GM19328 (cell line): ENCODE measurements around the gene PDCD10.

ENCODE experiments used
- ATAC-seq: cut with Tn5 transposase; IDR thresholded peaks from one replicate; pipeline ENCODE4 v1.9.1; 2021; ENCODE audit warnings: mild to moderate bottlenecking, moderate library complexity; ENCODE audit not compliant: unreplicated experiment

The PDCD10 gene

DNA sequence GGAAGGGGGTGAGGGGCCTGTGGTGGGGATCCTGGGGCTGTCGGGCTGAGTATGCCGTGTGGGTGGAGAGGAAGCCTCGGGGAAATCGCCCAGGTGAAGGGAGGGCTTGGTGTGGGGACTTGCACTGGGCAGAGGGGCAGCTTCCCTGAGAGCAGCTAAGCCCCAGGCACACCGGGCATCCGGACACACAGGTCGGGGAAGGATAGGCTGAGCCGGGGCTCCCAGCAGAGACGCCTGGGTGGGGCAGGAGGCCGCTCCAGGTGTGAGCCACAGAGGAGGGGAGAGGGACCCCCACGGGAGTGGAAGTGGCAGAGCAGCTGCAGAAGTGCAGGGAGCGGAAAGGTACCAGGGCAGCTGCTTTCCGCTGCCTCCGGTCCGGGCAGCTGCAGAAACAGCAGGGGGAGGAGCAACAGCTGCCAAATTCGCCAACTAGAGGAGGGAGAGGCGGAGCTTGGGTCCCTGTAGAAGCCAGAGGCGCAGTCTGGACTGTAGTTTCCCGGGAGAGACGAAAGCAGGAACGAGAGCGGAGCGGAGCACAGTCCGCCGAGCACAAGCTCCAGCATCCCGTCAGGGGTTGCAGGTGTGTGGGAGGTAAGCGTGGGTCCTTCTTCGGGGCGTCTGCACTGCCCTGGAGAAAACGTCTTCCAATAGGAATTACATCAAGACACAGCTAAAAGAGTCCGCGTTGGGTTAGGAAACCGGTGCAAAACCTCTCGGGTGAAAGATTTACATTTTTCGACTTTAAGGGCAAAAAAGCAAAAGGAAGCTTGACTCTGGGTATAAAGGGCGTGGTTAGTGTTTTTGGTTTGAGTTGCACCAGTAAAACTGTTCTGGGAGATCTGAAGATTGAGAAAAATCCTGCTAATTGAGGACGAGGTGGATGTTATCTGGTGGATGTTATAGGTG, 794 bp upstream of the PDCD10 start, which contains the start of gene SERPINI1:
Gene SERPINI1 (plus strand): TSS at position 489 of the 906 bp plus-strand sequence. CDS start 53,408 bp downstream, outside the sequence.
- ATAC-seq = peak; percentile 49

DNA sequence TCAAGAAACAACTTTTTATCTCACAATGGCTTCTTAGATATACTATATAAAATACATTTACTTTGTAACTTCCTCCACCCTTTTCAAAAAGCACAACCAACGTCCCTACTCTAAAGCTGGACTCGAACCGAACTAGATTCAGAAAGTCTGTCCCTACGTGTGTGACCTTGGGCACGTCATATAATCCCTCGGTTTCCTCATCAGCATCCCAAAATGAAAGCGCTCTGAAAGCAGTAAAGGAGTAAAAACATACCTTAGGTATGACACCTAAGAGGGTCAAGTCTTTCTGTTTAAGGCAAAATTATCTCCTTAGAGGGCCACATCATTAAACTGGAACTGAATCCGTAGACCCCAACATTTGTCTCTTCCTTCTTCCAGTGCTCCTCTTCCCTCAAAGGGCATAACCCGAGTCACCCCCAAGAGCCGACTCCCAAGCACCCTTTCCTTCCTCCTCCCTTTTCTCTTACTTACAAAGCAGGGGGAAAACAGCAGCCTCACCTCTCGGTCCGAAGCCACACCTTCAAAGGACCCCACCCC, 663 bp downstream of the PDCD10 start:
- no peak for ATAC-seq

DNA sequence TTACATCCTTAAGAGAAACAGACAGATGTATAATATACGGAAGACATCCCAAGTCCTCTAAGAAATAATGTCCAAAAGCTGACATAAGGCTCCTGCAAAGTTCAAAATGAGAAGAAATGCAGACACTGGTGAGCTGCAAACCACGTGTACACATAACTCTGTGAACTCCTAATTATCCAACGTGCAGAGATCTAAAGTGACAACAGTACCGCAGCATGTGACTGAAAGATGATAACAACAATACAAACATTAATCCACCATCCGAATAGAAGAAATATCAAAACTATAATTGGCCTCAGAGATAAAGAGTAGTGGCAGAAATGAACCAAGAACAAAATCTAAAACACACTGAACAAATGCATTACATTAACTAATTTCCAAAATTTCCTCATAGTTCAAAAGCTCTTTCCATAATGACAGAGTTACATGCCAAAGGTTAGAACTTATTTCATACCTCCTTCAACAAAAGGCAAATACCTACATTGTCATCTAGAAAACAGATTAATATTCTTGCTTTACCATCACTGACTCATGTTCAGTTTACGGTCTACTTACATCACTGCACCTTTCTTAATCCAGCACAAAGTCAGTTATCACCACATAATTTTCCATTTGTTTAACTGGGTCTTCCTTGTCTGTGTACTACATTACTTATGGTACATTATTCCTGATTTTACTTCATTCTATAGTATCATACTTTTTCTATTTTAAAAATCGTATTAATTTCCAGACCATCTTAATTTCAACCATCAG, 2.2 kb downstream of the PDCD10 start:
- no peak for ATAC-seq

DNA sequence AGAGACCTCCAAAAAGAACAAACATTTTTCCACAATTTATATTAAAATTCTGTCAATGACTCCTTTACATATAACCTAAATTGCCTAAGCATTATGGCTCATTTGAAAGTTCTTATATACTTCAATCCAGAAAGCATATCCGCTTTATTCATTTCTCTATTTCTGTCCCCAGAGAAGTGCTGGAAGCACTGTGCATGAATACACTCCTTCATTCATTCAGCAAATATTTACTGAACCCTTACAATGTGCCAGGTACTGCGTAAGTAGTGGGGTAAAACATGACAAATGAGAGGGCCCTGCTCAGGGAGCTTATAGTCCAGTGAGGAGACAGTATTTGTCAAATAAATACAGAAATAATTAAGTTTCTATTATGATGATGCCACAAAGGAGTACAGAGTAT, 3.3 kb downstream of the PDCD10 start:
- no peak for ATAC-seq

DNA sequence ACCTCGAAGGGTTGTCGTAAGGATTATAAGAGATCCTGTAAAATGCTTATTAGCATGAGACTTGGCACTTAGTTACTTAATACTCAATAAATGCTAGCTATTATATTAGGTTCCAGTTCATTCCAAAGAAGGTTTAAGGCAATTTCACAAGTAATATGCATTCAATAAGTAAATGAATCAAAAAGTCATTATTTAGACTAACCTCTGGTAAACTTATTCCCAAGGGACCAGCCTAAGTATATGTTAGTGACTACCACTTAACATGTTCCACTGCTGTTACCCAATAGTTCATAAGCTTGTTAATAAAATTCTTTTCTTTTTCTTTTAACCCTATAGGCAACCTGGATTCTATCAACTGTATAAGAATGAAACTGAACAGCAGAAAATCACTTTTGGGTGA, 5.1 kb downstream of the PDCD10 start:
- no peak for ATAC-seq

DNA sequence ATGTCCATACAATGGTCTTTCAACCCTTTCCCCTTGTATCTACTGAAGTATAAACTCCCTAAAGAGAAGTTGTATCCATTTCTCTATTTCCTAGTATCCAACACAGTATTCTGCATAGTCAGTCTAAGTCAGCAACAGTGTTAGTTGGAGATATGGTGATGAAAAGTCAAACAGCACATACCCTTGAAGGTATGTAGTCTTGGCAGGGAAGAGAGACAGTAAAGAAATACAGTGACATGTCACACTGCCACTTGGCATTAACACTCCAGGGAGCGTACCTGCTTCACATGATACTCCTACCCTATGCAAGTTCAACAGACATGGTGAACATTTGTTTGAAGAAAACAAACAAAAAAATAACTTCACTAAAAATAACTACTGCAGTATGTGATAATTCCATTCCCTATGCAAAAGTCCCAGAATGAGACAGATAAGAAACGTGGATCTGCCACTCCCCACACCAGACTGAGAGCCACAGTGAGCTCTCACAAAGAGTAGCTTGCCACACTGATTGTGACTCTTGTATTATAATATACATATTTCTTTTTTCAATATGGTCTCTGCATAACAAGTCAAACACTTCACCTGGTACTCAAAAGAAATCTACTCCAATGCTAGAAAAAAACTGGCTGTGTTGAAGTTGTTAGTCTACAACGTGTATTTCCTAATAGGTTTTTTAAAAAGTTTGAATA, 5.9 kb downstream of the PDCD10 start:
- no peak for ATAC-seq

DNA sequence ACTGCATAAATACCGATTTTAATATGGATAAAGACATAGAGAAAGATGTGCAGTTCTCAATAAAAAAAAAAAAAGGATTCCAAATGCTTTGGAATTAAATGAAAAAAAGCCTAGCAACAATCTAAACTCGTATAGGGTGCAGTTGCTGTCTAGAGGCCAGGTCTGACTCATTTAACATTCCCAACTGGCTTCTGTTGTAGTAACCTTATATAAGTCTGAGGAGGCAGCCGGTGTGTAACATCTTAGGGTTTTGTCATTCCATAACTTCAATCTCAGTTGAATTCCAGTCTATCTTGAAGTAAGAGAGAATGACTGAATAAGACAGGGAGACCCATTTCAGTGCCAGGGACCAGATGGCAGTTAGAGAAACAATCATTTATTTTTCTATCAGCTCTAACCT, 6.5 kb downstream of the PDCD10 start:
- ATAC-seq = no peak

DNA sequence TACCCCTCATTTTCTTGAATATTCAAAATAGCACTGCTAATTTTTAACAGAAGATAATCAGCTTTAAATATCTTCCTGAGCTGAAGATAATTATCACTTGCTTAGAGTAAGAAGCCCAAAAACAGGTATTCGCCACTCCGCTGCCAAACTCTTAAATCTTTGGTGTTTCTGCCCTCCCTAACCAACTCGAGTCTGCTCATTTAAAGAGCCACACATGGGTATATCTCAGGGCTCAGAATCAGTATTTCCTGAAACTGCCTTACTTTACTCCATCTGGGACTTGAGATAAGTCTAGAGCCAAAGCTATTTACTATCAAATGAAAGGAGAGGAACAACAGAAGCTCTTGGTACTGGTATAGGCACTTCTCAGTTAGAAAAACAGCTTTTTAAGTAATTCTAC, 10.8 kb downstream of the PDCD10 start:
- no peak for ATAC-seq

DNA sequence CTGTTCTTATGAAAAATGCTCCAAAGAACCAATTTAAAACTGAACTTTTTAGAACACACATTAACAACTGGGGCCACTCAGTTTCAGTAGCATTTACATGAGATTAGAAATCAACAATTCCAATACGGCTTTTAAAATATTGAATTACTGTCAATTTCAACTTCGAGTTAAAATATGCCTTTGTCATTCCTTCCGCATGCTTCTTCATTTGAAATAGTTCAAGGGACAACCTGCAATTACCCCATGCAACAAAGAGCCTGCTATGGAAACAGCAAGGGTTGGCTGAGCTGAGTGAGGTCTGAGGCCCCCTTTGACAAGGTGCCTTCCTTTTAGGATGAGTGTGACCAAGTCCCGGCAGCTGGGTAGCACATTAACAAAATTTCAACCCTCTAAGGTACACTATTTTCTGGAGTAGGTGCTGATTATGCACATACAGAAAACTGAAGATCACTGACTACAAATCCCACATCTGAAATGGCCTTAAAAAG, 11.6 kb downstream of the PDCD10 start:
- no peak for ATAC-seq

DNA sequence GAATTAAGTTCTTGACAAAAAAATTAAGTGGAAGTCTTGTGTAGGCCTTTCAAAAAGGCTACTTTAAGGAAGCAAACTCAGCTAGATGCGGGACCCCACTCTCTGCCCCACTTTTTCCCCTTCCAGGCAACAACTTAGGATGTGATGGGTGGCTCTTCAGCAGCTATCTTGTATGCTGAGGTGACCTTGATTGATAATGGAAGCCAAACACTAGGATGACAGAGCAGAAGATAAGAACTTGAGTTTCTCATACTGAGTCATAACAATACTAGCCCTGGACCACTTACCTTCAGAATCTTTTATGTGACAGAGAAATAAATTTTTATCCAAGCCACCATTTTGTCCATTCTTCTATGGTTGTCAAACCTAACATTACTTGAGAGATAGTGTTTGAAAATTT, 16.1 kb downstream of the PDCD10 start:
- ATAC-seq = no peak

DNA sequence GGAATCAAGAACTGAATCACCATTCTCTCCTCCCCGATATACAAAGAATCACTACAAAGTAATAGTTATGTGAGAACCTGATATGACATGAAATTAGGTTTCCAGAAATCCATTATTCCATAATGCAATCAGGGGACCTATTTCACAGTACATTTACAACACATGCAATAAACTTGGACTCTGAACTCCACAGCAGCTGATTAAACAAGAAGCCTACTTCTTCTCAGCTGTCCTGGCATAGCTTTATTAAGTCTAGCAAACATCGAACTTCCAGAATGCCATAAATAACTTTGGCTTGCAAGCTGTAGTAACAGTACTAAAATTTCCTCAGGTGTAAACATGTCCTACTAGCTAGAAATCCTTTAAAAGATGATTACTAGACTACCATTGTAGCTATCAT, 17.8 kb downstream of the PDCD10 start:
- ATAC-seq = no peak

DNA sequence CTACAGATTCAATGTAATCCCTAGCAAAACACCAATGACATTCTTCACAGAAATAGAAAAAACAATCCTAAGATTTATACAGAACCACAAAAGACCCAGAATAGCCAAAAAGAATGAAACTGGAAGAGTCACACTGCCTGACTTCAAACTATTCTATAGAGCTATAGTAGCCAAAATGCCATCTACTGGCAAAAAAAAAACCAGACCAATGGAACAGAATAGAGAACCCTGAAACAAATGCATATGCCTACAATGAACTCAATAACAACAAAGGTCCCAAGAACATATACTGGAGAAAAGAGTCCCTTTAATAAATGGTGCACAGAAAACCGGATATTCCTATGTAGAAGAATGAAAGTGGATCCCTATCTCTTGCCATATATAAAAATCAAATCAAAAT, 19.8 kb downstream of the PDCD10 start:
- no peak for ATAC-seq

DNA sequence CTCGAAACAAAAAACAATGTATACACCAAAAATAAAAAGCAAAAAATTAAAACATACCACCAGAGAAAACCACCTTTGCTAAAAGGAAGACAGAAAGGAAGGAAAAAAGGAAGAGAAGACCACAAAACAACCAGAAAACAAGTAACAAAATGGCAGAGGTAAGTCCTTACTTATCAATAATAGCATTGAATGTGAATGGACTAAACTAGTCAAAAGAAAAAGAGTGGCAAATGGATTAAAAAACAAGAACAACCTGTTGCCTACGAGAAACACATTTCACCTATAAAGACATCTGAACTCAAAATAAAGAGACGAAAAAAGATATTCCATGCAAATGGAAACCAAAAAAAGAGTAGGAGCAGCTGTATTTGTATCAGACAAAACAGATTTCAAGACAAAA, 22.2 kb downstream of the PDCD10 start:
- ATAC-seq = no peak

DNA sequence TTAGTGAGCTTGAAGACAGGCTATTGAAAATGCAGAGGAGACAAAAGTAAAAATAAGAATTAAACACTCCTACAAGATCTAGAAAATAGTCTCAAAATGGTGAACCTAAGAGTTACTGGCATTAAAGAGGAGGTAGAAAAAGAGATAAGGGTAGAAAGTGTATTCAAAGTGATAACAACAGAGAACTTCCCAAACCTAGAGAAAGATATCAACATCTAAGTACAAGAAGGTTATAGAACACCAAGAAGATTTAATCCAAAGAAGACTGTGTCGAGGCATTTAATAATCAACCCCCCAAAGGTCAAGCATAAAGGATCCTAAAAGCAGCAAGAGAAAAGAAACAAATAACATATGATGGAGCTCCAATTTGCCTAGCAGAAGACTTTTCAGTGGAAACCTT, 23.3 kb downstream of the PDCD10 start:
- no peak for ATAC-seq

DNA sequence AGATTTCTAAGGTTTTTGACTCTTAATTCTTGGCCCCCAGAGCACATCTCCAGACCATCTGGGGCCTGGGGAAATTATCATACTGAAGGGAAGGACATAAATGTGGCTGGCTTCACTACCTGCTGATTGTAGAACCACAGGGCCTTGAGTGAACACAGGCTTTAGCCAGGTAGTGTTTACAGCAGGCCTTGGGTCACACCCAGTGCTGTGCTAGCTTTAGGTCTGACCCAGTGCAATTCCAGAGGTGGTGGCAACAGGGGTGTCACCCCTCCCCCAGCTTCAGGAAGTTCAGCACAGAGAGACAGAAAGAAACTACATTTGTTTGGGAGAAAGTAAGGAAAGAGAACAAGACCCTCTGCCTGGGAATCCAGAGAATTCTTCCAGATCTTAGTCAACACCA, 24.1 kb downstream of the PDCD10 start:
- no peak for ATAC-seq

DNA sequence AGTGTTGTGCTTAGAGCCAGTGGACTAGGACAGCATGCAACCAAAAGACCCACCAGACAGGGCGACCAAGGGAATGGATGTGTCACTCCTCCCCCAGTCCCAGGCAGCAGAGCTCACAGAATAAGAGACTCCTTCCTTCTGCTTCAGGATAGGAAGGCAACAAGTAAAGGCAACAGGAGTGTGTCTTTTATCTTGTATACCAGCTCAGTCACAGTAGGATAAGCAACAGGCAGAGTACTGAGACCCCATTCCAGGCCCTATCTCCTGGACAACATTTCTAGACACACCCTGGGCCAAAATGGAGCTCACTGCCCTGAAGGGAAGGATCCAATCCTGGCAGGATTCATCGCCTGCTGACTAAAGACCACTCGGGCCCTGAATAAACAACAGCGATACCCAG, 25.0 kb downstream of the PDCD10 start:
- ATAC-seq = no peak

DNA sequence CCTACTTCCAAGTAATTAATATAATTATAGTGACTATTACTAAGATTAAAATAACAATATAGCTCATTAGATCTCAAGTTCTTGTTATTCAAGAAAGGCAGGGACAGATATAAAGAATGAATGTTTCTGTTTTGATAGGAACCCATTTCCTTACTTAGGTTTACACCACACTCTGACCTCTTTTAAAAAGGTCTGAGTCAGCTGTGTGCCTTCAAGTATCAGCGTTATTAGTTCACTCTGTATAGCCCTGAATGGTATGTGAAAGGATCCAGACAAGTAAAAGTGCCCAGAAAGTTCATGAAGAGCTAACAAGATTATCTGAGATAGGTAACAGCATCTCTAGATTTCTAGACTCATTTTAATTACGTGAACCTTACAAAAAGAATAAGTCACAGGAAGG, 28.9 kb downstream of the PDCD10 start:
- ATAC-seq = no peak

DNA sequence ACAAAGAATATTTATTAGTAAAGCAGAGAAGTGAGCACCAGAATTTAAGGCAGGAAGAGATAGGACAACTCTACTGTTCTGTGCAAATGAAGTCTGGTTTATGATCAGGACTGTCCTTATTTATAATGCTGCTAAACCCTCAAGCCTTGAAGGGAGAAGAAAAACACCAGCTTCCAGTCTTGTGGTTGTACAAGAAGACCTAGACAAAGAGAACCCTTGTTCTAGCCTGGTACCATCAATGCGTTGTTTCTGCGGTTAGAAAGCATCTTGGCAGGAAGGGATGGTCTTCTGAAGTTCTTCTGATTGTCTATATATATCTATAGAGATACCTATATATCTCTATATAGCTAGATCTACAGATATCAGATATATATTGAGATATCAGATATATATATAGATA, 33.8 kb downstream of the PDCD10 start:
- no peak for ATAC-seq

DNA sequence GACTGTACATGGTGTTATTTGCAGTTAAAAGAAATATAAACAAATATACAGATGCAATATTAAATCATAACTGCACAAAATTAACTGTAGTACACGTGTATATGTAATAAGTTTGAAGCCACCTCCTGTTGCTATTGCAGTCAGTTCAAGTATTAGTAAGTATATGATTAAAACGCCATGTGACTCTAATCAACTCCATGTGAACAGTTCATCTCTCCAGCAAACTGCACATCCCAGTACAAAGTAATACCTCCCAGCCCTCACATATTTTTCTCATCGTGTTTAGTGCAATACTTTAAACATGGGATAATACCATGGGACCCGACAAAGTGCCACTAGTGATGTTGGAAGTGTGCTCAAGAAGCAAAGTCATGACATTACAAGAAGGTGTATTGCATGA, 34.6 kb downstream of the PDCD10 start:
- ATAC-seq = no peak

DNA sequence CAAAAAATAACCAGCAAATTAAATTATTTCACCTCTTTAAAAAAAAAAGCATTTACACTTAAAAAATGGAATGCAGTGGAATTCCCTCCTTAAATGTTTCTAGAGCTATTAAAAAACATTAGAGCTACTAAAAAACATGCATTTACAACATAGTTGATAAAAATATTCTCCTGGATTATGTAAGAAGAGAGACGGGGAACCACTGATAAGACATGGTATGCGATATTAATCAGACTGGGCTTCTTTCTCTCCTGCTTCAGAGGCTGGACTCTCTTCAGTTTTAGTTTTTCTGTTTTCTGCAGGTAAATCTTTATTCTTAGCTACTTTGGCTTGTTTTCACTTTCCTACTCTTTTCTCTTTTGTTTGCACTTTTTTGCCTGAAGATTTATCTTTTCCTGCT, 40.6 kb downstream of the PDCD10 start:
- ATAC-seq = no peak

DNA sequence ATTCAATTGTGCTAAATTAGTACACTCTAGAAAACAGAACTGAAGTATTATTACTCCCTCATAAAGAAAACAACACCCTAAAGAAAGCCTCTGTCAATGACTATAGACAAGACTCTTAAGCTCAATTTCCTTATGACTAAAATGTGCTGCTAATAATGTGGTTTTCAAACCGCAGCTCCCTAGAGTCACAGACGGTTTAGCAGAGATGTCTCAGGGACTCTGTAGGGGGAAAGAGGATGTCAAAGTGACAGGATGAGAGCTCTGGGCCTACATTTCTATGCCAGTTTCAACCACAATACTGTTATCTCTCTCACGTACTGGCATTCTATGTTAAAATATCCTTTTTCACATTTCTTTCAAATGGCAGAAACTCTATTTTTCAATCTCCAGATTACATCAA, 43.3 kb downstream of the PDCD10 start:
- ATAC-seq = peak; percentile 100
